ENCODE data around the gene PPY. TPM values are rescaled to one million over a fixed set of nuclear protein-coding genes. Genes with fewer than 3 reads are reported as not detected.

The PPY gene
- total RNA-seq, 1 donor from 2014 or later: not detected

- no peaks in the 10 kb centered on the region for H3K9me3 Mint-ChIP-seq (ENCODE audit: low read depth)
- TF ChIP-seq, protein P1, sequence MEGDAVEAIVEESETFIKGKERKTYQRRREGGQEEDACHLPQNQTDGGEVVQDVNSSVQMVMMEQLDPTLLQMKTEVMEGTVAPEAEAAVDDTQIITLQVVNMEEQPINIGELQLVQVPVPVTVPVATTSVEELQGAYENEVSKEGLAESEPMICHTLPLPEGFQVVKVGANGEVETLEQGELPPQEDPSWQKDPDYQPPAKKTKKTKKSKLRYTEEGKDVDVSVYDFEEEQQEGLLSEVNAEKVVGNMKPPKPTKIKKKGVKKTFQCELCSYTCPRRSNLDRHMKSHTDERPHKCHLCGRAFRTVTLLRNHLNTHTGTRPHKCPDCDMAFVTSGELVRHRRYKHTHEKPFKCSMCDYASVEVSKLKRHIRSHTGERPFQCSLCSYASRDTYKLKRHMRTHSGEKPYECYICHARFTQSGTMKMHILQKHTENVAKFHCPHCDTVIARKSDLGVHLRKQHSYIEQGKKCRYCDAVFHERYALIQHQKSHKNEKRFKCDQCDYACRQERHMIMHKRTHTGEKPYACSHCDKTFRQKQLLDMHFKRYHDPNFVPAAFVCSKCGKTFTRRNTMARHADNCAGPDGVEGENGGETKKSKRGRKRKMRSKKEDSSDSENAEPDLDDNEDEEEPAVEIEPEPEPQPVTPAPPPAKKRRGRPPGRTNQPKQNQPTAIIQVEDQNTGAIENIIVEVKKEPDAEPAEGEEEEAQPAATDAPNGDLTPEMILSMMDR (IDR thresholded peaks at IDR 0.05; ENCODE audit: unreplicated experiment): no peak
- no peaks in the 10 kb centered on the region for H3K36me3 Mint-ChIP-seq (ENCODE audit: insufficient read depth)
- peak overlapping the region; percentile 71 for H3K4me3 Mint-ChIP-seq (ENCODE audit: low read depth)
- H3K27ac Mint-ChIP-seq: no peak overlapping the region
- H3K27me3 Mint-ChIP-seq: peaks cover 67% of the 10 kb centered on the region
- DNase-seq (ENCODE audit: low spot score, unreplicated experiment): no peak
- peaks cover 5% of the 10 kb centered on the region for H3K4me1 Mint-ChIP-seq (ENCODE audit: low read depth)
Observed at GRCh38 chr17:43906951-43907424, 35.3 kb downstream of the PPY start.

- TF ChIP-seq, protein P1 (IDR thresholded peaks at IDR 0.05; ENCODE audit: unreplicated experiment): no peak
- peak; percentile 31 for DNase-seq (ENCODE audit: low spot score, unreplicated experiment)
- H3K36me3 Mint-ChIP-seq (ENCODE audit: insufficient read depth): no peaks in the 10 kb centered on the region
- peak overlapping the region; percentile 71 for H3K4me3 Mint-ChIP-seq (ENCODE audit: low read depth)
- peaks cover 5% of the 10 kb centered on the region for H3K4me1 Mint-ChIP-seq (ENCODE audit: low read depth)
- no peaks in the 10 kb centered on the region for H3K9me3 Mint-ChIP-seq (ENCODE audit: low read depth)
- H3K27ac Mint-ChIP-seq: no peak overlapping the region
- H3K27me3 Mint-ChIP-seq: peaks cover 74% of the 10 kb centered on the region
Observed at GRCh38 chr17:43905985-43906852, 36.1 kb downstream of the PPY start.

GRCh38 chr17:43905400-43905984 is 36.8 kb downstream of the PPY start:
- no peaks in the 10 kb centered on the region for H3K9me3 Mint-ChIP-seq (ENCODE audit: low read depth)
- TF ChIP-seq, protein P1 (IDR thresholded peaks at IDR 0.05; ENCODE audit: unreplicated experiment): no peak
- peaks cover 12% of the 10 kb centered on the region for H3K4me1 Mint-ChIP-seq (ENCODE audit: low read depth)
- no peaks in the 10 kb centered on the region for H3K36me3 Mint-ChIP-seq (ENCODE audit: insufficient read depth)
- no peak overlapping the region for H3K27ac Mint-ChIP-seq
- no peak overlapping the region for H3K4me3 Mint-ChIP-seq (ENCODE audit: low read depth)
- peaks cover 81% of the 10 kb centered on the region for H3K27me3 Mint-ChIP-seq
- no peak for DNase-seq (ENCODE audit: low spot score, unreplicated experiment)

- TF ChIP-seq, protein P1 (IDR thresholded peaks at IDR 0.05; ENCODE audit: unreplicated experiment): no peak
- no peaks in the 10 kb centered on the region for H3K36me3 Mint-ChIP-seq (ENCODE audit: insufficient read depth)
- no peak overlapping the region for H3K4me3 Mint-ChIP-seq (ENCODE audit: low read depth)
- DNase-seq (ENCODE audit: low spot score, unreplicated experiment): no peak
- H3K27me3 Mint-ChIP-seq: peaks cover 63% of the 10 kb centered on the region
- no peaks in the 10 kb centered on the region for H3K9me3 Mint-ChIP-seq (ENCODE audit: low read depth)
- no peak overlapping the region for H3K27ac Mint-ChIP-seq
- peaks cover 10% of the 10 kb centered on the region for H3K4me1 Mint-ChIP-seq (ENCODE audit: low read depth)
Observed at GRCh38 chr17:43901861-43902589, 40.3 kb downstream of the PPY start.

All from progenitor cell of endocrine pancreas (in vitro differentiated cells).